Activated CD8-positive, alpha-beta memory T cell treated with anti-CD3 and anti-CD28 coated beads, Interleukin-2, amount 50 U/mL, for 24 hours (primary cell): Measurements from ENCODE around the gene CAVIN2.
"Not testable (repeated sequence)": the region's sequence is repeated elsewhere in the genome, so short reads cannot be mapped to it uniquely, and the experiment has no call there.

Source experiments
- DNase-seq: peaks from one replicate; pipeline ENCODE4 v3.0.0-alpha.2; 2020; ENCODE audit errors: extremely low read depth

The CAVIN2 gene

DNA sequence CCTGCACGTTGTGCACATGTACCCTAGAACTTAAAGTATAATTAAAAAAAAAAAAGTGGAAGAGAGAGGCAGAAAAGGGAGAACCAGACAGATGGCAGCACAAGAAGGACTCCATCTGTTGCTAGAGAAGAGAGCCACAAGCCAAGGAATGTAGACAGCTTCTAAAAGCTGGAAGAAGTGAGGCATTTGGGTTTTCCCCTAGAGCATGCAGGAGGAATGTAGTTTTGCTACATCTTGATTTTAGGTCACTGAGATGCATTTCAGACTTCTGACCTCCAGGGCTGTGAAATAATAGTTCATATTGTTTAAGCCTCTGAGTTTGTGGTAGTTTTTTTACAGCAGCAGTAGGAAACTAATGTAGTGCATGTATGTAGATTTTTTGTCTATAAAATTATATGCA is 46.0 kb downstream of the CAVIN2 start:
- DNase-seq: no peak

DNA sequence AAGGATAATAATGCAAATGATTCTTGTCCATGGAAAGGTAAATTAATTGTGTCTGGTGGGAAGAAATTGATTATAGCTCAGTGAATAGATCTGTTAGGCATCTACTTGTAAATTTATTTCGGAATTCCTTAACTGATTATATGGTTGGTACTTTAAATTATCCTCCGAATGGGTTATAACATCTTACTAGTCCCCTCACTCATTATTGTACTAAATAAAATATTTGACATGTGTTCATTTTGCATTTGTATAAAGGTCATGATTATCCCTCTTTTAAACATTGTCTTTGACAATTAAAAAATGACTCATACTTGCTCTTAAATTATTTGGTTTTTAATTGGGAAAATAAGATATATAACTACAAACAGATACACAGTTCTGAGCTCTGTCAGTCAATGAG is 47.4 kb downstream of the CAVIN2 start:
- DNase-seq: no peak

DNA sequence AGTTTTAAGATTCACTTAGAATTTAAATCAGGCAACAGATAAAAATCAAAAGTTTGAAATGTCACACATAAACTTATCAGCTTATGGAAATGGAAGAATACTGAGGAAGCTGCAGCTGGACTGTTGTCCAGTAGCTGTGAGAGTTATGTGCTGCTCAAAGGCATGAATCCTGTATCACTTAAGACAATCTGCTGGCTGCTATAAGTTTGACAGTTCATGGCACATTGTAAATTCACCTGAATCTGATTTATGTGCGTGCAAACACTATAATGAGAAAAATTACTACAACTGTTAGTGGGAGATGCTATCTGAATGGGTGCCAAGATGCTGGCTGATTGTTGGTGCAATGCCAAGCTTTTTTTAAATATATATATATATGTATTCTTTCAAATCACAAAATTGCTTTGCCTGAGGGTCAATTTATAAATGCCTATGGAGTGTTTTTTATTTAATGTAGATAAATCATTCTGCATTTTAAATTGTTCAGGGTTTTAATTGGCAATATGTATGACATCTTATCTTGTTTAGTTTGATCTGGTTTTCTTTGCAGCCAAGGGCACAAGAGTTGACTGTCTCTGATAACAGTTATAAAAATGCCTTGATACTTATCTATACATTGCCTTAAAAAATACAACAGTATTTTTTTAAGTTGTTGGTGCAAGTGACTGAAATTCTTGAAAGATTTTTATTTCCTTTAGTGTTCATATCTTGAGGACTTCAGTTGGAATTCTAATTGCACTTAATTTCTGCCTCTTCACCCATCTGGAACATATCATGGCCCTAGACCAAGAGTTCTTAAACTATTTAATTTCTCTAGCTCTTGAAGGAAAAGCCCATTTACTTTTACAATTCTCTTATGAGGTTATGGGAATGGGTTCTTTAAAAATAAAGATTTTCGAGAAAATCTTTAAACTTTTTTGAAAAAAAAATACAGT is 48.7 kb downstream of the CAVIN2 start:
- DNase-seq: no peak

GRCh38 chr2:191797500-191797899 is 49.4 kb downstream of the CAVIN2 start:
- DNase-seq: no peak

DNA sequence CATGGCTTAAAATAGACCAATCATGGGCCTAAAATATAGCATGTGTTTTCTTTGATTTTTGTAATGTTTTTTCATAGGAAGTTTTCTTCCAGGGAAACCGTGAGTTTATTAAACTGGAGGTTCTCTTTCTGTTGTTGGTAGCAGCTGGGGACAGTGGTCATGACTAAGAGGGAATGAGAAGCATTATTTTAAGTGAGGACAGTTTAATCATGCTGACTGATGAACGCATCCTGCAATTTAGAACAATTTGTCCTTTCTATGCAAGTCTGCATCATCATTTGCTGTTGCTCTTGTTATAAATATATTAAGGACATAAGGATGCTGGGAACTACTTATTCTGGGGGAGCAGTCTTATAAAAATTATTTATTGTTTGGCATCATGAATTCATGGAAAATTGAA is 51.2 kb downstream of the CAVIN2 start:
- DNase-seq: no peak

DNA sequence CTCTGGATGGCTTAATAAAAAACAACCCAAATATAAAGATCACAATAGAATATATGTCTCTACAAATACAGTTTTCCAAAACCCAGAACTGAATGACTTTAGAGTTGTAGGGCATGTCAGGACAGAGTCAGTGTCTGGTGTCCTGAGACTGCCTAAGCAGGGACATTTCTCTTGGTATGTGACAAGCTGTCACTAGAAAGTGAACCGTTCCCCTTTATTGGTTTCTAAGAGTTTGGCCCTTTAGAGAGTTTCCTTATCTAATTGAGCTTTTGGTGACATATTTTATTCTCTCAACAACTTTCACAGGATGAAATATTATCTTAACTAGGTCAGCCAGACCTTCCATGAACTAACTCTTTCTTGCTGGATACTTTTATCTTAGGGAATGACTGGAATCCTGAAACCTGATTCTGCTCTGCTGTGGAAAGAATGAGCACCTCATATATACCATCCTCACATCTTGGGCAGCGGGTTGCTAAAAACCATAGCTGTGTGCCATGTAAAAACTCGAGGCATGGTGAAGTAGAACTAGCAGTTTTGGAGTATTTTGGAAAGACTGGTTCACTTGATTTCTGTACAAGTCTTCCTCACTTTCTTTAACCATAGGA is 54.8 kb downstream of the CAVIN2 start:
- no peak for DNase-seq

DNA sequence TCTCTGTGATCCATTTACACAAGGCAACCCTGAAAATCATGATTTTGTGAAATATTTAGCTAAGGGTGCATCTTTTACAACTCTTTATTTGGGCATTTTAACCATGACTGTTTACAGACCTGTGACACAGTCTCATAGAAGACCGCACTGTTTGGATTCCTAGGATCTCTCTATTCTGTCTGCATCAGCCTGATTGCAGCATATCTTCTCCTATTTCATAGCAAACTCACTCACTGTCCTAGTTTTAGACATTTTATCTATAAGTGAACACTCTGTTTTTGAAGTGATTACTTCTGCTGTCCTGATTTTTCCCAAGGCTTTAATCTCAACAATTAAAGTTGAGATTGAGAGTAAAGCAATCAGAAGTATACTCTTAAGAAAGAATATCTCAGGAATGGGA is 56.2 kb downstream of the CAVIN2 start:
- no peak for DNase-seq

DNA sequence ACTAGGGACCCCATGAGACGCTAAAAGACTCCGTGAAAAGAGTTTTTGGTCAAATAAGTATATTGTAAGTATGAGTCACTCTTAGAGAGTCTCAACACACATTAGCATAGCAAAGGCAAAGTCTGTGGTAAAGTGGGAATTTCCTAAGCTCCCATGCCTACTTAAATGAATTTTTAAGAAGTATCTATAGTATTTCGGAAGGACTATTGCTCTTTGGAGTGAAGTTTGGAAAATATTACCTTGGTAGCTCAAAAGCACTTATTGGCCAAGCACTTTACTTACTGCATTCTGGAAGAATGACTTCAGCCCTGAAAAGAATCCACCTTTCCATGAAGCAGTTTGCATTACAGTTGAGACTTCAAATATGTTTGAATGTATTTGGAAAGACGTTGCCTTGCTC is 57.1 kb downstream of the CAVIN2 start:
- no peak for DNase-seq

DNA sequence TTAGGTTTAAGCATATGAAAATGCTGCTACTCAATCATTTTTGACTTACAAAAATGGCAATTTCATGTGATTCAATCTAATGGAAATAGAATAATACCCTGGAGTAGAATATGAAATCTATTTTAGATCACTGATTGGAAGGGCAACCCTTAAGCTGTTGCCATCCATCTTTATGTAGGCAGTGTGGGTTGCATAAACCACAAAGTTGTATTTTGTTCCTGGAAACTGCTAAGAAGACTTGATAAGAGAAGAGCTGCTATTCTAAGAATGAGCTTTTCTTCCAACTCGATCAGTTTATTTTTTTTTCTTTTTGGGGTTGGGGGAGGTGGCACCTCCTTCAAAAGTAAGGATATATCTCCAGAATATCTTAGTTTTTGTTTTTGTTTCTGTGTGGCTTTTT is 60.2 kb downstream of the CAVIN2 start:
- no peak for DNase-seq

GRCh38 chr2:191785651-191786050 is 61.2 kb downstream of the CAVIN2 start:
- not testable (repeated sequence) for DNase-seq
